ENCODE measurements around the gene PHKG1.

DNA sequence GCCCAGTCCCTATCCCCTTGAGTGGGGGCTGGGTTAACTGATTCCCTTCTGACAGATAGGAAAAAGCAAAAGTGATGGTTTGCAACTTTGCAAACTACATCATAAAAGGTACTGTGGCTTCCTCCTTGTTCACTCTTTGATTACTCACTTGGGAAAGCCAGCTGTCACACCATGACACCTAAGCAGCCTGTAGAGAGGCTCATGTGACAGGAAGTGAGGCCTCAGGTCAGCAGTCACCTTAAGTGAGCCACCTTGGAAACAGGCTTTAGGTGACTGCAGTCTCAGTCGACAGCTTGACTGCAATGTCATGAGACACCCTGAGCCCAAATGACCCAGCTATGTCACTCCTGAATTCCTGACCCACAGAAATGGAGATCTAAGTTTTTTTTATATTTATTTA lies 17.9 kb upstream of the PHKG1 start:
- no peak for TF ChIP-seq EP300 (IDR thresholded peaks at IDR 0.05; ENCODE audit: borderline replicate concordance)
- TF ChIP-seq TAF1 (IDR thresholded peaks at IDR 0.05; ENCODE audit: low read depth): no peak
- TF ChIP-seq YY1 (IDR thresholded peaks at IDR 0.05; ENCODE audit: low read depth): no peak
- TF ChIP-seq, protein P1, sequence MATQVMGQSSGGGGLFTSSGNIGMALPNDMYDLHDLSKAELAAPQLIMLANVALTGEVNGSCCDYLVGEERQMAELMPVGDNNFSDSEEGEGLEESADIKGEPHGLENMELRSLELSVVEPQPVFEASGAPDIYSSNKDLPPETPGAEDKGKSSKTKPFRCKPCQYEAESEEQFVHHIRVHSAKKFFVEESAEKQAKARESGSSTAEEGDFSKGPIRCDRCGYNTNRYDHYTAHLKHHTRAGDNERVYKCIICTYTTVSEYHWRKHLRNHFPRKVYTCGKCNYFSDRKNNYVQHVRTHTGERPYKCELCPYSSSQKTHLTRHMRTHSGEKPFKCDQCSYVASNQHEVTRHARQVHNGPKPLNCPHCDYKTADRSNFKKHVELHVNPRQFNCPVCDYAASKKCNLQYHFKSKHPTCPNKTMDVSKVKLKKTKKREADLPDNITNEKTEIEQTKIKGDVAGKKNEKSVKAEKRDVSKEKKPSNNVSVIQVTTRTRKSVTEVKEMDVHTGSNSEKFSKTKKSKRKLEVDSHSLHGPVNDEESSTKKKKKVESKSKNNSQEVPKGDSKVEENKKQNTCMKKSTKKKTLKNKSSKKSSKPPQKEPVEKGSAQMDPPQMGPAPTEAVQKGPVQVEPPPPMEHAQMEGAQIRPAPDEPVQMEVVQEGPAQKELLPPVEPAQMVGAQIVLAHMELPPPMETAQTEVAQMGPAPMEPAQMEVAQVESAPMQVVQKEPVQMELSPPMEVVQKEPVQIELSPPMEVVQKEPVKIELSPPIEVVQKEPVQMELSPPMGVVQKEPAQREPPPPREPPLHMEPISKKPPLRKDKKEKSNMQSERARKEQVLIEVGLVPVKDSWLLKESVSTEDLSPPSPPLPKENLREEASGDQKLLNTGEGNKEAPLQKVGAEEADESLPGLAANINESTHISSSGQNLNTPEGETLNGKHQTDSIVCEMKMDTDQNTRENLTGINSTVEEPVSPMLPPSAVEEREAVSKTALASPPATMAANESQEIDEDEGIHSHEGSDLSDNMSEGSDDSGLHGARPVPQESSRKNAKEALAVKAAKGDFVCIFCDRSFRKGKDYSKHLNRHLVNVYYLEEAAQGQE (IDR thresholded peaks at IDR 0.05; ENCODE audit: low read depth): no peak
- no peak for TF ChIP-seq TEAD4 (IDR thresholded peaks at IDR 0.05)
- no peak for TF ChIP-seq CEBPB (IDR thresholded peaks at IDR 0.05)
- no peak for TF ChIP-seq CREB1 (IDR thresholded peaks at IDR 0.05; ENCODE audit: low read depth)
- TF ChIP-seq ZBTB7A (IDR thresholded peaks at IDR 0.05; ENCODE audit: low read depth): no peak
- TF ChIP-seq EGR1 (IDR thresholded peaks at IDR 0.05): no peak
